DOHH2 (cell line): ENCODE measurements around the gene SCAPER.

ENCODE experiments used
- EZH2phosphoT487 ChIP-seq: fragments of 200-600 bp; sonication (generic); IDR thresholded peaks from 2 replicates; pipeline ENCODE4 v1.6.1; 2017; ENCODE audit warnings: borderline replicate concordance, mild to moderate bottlenecking, antibody characterized with exemption, low read length, moderate library complexity, mixed read lengths
- TF ChIP-seq, protein P1 (sequence below): fragments of 200-600 bp; sonication (generic); IDR thresholded peaks from one replicate; pipeline ENCODE4 v1.5.1; 2014; ENCODE audit warnings: antibody characterized with exemption, mild to moderate bottlenecking, low read depth, low read length; ENCODE audit not compliant: poor library complexity, severe bottlenecking

DNA sequence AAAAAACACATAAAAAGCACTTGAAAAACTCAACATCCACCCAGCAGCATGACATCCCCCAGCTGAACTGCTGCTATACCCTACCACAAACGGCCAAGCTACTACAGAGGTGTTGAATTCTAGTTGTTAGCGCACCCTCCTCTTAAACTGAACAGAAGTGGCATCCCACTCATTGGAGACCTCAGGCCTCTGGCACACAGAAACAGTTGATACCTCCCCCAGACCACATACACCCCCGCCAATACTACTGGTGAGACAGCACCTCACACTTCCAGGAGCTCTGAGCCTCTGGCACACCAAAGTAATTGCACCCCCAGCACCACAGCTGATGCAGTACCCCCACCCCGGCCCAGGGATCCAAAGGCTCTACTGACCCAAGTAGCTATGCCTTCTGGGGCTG, 190.2 kb downstream of the SCAPER start:
- TF ChIP-seq, protein P1, sequence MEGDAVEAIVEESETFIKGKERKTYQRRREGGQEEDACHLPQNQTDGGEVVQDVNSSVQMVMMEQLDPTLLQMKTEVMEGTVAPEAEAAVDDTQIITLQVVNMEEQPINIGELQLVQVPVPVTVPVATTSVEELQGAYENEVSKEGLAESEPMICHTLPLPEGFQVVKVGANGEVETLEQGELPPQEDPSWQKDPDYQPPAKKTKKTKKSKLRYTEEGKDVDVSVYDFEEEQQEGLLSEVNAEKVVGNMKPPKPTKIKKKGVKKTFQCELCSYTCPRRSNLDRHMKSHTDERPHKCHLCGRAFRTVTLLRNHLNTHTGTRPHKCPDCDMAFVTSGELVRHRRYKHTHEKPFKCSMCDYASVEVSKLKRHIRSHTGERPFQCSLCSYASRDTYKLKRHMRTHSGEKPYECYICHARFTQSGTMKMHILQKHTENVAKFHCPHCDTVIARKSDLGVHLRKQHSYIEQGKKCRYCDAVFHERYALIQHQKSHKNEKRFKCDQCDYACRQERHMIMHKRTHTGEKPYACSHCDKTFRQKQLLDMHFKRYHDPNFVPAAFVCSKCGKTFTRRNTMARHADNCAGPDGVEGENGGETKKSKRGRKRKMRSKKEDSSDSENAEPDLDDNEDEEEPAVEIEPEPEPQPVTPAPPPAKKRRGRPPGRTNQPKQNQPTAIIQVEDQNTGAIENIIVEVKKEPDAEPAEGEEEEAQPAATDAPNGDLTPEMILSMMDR = no peak
- no peak for TF ChIP-seq EZH2phosphoT487
